ENCODE results near the gene UTS2B. TPM values are rescaled to one million over a fixed set of nuclear protein-coding genes. Genes with fewer than 3 reads are reported as not detected.

Gene UTS2B
- total RNA-seq, 4 donors from 2014 or later = 0.27 to 3.4 (median 2.2) TPM; not detected in 1

GRCh38 chr3:191350396-191351090, 20.2 kb upstream of the UTS2B start:
- TF ChIP-seq EP300 (IDR thresholded peaks at IDR 0.05; ENCODE audit: low read depth) (no peak), CTCF (IDR thresholded peaks at IDR 0.05) (no peak), POLR2AphosphoS5 (IDR thresholded peaks at IDR 0.05) (no peak), POLR2A (IDR thresholded peaks at IDR 0.05) (no peak)
- intact Hi-C loops (cut with DNase I; ENCODE audit: low total_unique reads) = no loop called here
- DNase-seq = no peak
- H3K27me3 ChIP-seq = no peaks in the 10 kb centered on the region
- peaks cover 25 to 56% (median 33%) of the 10 kb centered on the region in 4 donors for H3K4me1 ChIP-seq
- H3K4me3 ChIP-seq = no peak overlapping the region
- WGBS, 2 donors (ENCODE audit: low coverage in 1 of 2) = 58 to 65% methylated on average over 5 of the region's 5 CpGs
- in situ Hi-C loops (cut with MboI; ENCODE audit: low pct_ligation_motif_present in 1 of 4, low pct_unique_long_range_greater_than_20kb in 1 of 4, low sequenced_read_pairs in 3 of 4) = no loop called here
- H3K27ac ChIP-seq = peak overlapping the region; percentile 4 to 44 (median 26)
- H3K36me3 ChIP-seq = no peaks in the 10 kb centered on the region
- no peaks in the 10 kb centered on the region for H3K9me3 ChIP-seq

- TF ChIP-seq POLR2AphosphoS5 (IDR thresholded peaks at IDR 0.05) (no peak), EP300 (IDR thresholded peaks at IDR 0.05; ENCODE audit: low read depth) (no peak), POLR2A (IDR thresholded peaks at IDR 0.05) (no peak), CTCF (IDR thresholded peaks at IDR 0.05) (no peak)
- no peak overlapping the region for H3K27ac ChIP-seq
- intact Hi-C loops (cut with DNase I; ENCODE audit: low total_unique reads) (no loop called here), in situ Hi-C loops (cut with MboI; ENCODE audit: low pct_ligation_motif_present in 1 of 4, low pct_unique_long_range_greater_than_20kb in 1 of 4, low sequenced_read_pairs in 3 of 4) (no loop called here)
- H3K36me3 ChIP-seq = no peaks in the 10 kb centered on the region
- 78 to 83% methylated on average over 1 of the region's 1 CpG for WGBS, 2 donors (ENCODE audit: low coverage in 1 of 2)
- H3K9me3 ChIP-seq = no peaks in the 10 kb centered on the region
- H3K27me3 ChIP-seq = no peaks in the 10 kb centered on the region
- no peak for DNase-seq
- peaks cover 16 to 56% (median 28%) of the 10 kb centered on the region in 4 donors for H3K4me1 ChIP-seq
- H3K4me3 ChIP-seq = no peak overlapping the region
These were observed 17.8 kb upstream of the UTS2B start for GRCh38 chr3:191348098-191348497.

GRCh38 chr3:191347228-191347627, 16.9 kb upstream of the UTS2B start:
- peaks cover 12 to 56% (median 23%) of the 10 kb centered on the region in 4 donors for H3K4me1 ChIP-seq
- 66 to 76% methylated on average over 3 of the region's 3 CpGs for WGBS, 2 donors (ENCODE audit: low coverage in 1 of 2)

GRCh38 chr3:191345334-191345733, 15.0 kb upstream of the UTS2B start:
- no peaks in the 10 kb centered on the region for H3K27me3 ChIP-seq
- no peak overlapping the region for H3K27ac ChIP-seq
- peaks cover 9 to 53% (median 21%) of the 10 kb centered on the region in 4 donors for H3K4me1 ChIP-seq
- intact Hi-C loops (cut with DNase I; ENCODE audit: low total_unique reads) (no loop called here), in situ Hi-C loops (cut with MboI; ENCODE audit: low pct_ligation_motif_present in 1 of 4, low pct_unique_long_range_greater_than_20kb in 1 of 4, low sequenced_read_pairs in 3 of 4) (no loop called here)
- no peaks in the 10 kb centered on the region for H3K36me3 ChIP-seq
- H3K4me3 ChIP-seq = no peak overlapping the region
- H3K9me3 ChIP-seq = no peaks in the 10 kb centered on the region
- TF ChIP-seq POLR2A (IDR thresholded peaks at IDR 0.05) (no peak), EP300 (IDR thresholded peaks at IDR 0.05; ENCODE audit: low read depth) (no peak), POLR2AphosphoS5 (IDR thresholded peaks at IDR 0.05) (no peak), CTCF (IDR thresholded peaks at IDR 0.05) (no peak)
- no peak for DNase-seq
- WGBS, 2 donors (ENCODE audit: low coverage in 1 of 2) = 81 to 83% methylated on average over 5 of the region's 5 CpGs

More at GRCh38 chr3:191347228-191347627, 16.9 kb upstream of the UTS2B start:
- in situ Hi-C loops (cut with MboI; ENCODE audit: low pct_ligation_motif_present in 1 of 4, low pct_unique_long_range_greater_than_20kb in 1 of 4, low sequenced_read_pairs in 3 of 4) (no loop called here), intact Hi-C loops (cut with DNase I; ENCODE audit: low total_unique reads) (no loop called here)
- H3K9me3 ChIP-seq = no peaks in the 10 kb centered on the region
- H3K27me3 ChIP-seq = no peaks in the 10 kb centered on the region
- H3K36me3 ChIP-seq = no peaks in the 10 kb centered on the region
- TF ChIP-seq CTCF (IDR thresholded peaks at IDR 0.05) (no peak), EP300 (IDR thresholded peaks at IDR 0.05; ENCODE audit: low read depth) (no peak), POLR2AphosphoS5 (IDR thresholded peaks at IDR 0.05) (no peak), POLR2A (IDR thresholded peaks at IDR 0.05) (no peak)
- H3K27ac ChIP-seq = no peak overlapping the region
- no peak for DNase-seq
- H3K4me3 ChIP-seq = no peak overlapping the region

Measured in transverse colon (tissue), 4 donors.